Trophoblast cell (in vitro differentiated cells and primary cell): ENCODE data around the gene CASP2.

Experiments used
- DNase-seq, 2 donors: peaks; one replicate each; pipeline ENCODE4 v3.0.0-alpha.2; 2016
- H2AFZ ChIP-seq: 2 replicates; pipeline ENCODE4 v1.6.1; 2013; ENCODE audit warnings: low read length, moderate library complexity, mild to moderate bottlenecking; ENCODE audit not compliant: insufficient read depth, poor library complexity
- H2AK5ac ChIP-seq: 2 replicates; pipeline ENCODE4 v1.6.1; 2013; ENCODE audit warnings: mild to moderate bottlenecking, low read length
- H2BK120ac ChIP-seq: 2 replicates; pipeline ENCODE4 v1.6.1; 2013; ENCODE audit warnings: low read length, mild to moderate bottlenecking, moderate library complexity; ENCODE audit not compliant: insufficient read depth, poor library complexity
- H2BK12ac ChIP-seq: 2 replicates; pipeline ENCODE4 v1.6.1; 2013; ENCODE audit warnings: mild to moderate bottlenecking, low read length, moderate library complexity
- H2BK5ac ChIP-seq: 2 replicates; pipeline ENCODE4 v1.6.1; 2013; ENCODE audit warnings: low read length, low read depth, moderate library complexity, mild to moderate bottlenecking; ENCODE audit not compliant: poor library complexity
- H3K14ac ChIP-seq: 2 replicates; pipeline ENCODE4 v1.6.1; 2013; ENCODE audit warnings: mild to moderate bottlenecking, low read length
- H3K18ac ChIP-seq: 2 replicates; pipeline ENCODE4 v1.6.1; 2013; ENCODE audit warnings: mild to moderate bottlenecking, low read length
- H3K23ac ChIP-seq: 2 replicates; pipeline ENCODE4 v1.6.1; 2013; ENCODE audit warnings: low read length
- H3K27ac ChIP-seq: 2 replicates; pipeline ENCODE4 v1.5.1; 2013; ENCODE audit warnings: low read depth, mild to moderate bottlenecking, inconsistent platforms, low read length, moderate library complexity
- H3K27me3 ChIP-seq: 2 replicates; pipeline ENCODE4 v1.6.1; 2013; ENCODE audit warnings: inconsistent platforms, mild to moderate bottlenecking, low read length, moderate library complexity; ENCODE audit not compliant: insufficient read depth
- H3K36me3 ChIP-seq, 2 experiments: 1 replicate in 1 of 2; 2 replicates in 1 of 2; pipeline ENCODE4 v1.6.1; 2013; ENCODE audit warnings: low read length in 2 of 2, mild to moderate bottlenecking in 2 of 2, moderate library complexity in 1 of 2; ENCODE audit not compliant: insufficient read depth in 2 of 2, control insufficient read depth in 1 of 2
- H3K4ac ChIP-seq: 2 replicates; pipeline ENCODE4 v1.6.1; 2013; ENCODE audit warnings: low read depth, mild to moderate bottlenecking, low read length, moderate library complexity
- H3K4me1 ChIP-seq, 2 experiments: 1 replicate in 1 of 2; 2 replicates in 1 of 2; pipeline ENCODE4 v1.6.1; 2013; ENCODE audit warnings: low read length in 2 of 2, mild to moderate bottlenecking in 2 of 2, moderate library complexity in 1 of 2; ENCODE audit not compliant: insufficient read depth in 2 of 2, control insufficient read depth in 1 of 2
- H3K4me2 ChIP-seq: 2 replicates; pipeline ENCODE4 v1.6.1; 2013; ENCODE audit warnings: inconsistent platforms, mild to moderate bottlenecking, low read length, moderate library complexity
- H3K4me3 ChIP-seq: 2 replicates; pipeline ENCODE4 v1.5.1; 2013; ENCODE audit warnings: mild to moderate bottlenecking, low read depth, low read length, inconsistent platforms
- H3K79me1 ChIP-seq: one replicate; pipeline ENCODE4 v1.6.1; 2013; ENCODE audit warnings: low read length
- H3K79me2 ChIP-seq: 2 replicates; pipeline ENCODE4 v1.6.1; 2013; ENCODE audit warnings: low read length, mild to moderate bottlenecking; ENCODE audit not compliant: control insufficient read depth, insufficient read depth, poor library complexity
- H3K9ac ChIP-seq: 2 replicates; pipeline ENCODE4 v1.6.1; 2013; ENCODE audit warnings: mild to moderate bottlenecking, low read length
- H3K9me3 ChIP-seq: 2 replicates; pipeline ENCODE4 v1.6.1; 2013; ENCODE audit warnings: low read depth, mild to moderate bottlenecking, control low read depth, inconsistent platforms, low read length; ENCODE audit not compliant: insufficient read depth
- H4K12ac ChIP-seq: 2 replicates; pipeline ENCODE4 v1.6.1; 2013; ENCODE audit warnings: low read depth, mild to moderate bottlenecking, low read length, moderate library complexity
- H4K8ac ChIP-seq: 2 replicates; pipeline ENCODE4 v1.6.1; 2013; ENCODE audit warnings: low read depth, mild to moderate bottlenecking, low read length, moderate library complexity
- H4K91ac ChIP-seq: one replicate; pipeline ENCODE4 v1.6.1; 2013; ENCODE audit warnings: low read depth, mild to moderate bottlenecking, low read length, moderate library complexity
- WGBS: extraction: QIAGEN DNeasy Blood & Tissue Kit; methylation state at CpG from one replicate; pipeline ENCODE4 v1.1.7; 2013; ENCODE audit warnings: missing lambda C conversion rate; ENCODE audit not compliant: insufficient read length, insufficient coverage; ENCODE audit errors: extremely low coverage; 5-methylcytosine and 5-hydroxymethylcytosine counted together

The CASP2 gene

DNA sequence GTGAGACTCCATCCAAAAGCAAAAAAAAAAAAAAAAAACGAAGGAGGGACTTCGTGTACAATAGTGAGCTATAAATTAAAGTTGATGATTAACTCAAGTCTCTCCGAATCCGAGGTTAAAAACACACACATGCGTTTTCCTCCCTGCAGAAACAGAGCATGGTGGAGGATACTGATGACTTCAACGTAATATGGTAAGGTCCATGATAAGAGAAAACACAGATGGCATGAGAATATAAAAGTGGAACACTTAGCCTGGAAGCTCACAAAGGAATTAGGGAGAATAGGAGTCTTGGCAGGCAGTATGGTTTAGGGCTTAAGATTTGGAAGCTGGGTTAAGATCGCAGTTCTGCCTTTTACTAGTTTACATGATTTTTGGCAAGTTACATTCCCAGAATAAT lies 45.0 kb upstream of the CASP2 start:
- H4K91ac ChIP-seq = no peak overlapping the region
- no peak overlapping the region for H3K18ac ChIP-seq
- no peaks in the 10 kb centered on the region for H3K27me3 ChIP-seq
- H2AK5ac ChIP-seq = no peak overlapping the region
- H3K23ac ChIP-seq = no peak overlapping the region
- peaks cover 2 to 3% of the 10 kb centered on the region in 2 experiments for H3K4me1 ChIP-seq
- no peak overlapping the region for H2BK12ac ChIP-seq
- H3K4me3 ChIP-seq = no peak overlapping the region
- no peak overlapping the region for H2BK120ac ChIP-seq
- H4K12ac ChIP-seq = no peak overlapping the region
- no peak overlapping the region for H2AFZ ChIP-seq
- WGBS = no CpG with 5 or more reads among the region's 7 CpGs
- H3K4me2 ChIP-seq = no peak overlapping the region
- H3K79me1 ChIP-seq = peaks cover 5% of the 10 kb centered on the region
- no peak overlapping the region for H3K27ac ChIP-seq
- no peaks in the 10 kb centered on the region for H3K36me3 ChIP-seq
- H2BK5ac ChIP-seq = no peak overlapping the region
- no peaks in the 10 kb centered on the region for H3K79me2 ChIP-seq
- no peak overlapping the region for H4K8ac ChIP-seq
- no peak overlapping the region for H3K14ac ChIP-seq
- no peak overlapping the region for H3K4ac ChIP-seq
- no peak overlapping the region for H3K9ac ChIP-seq
- no peaks in the 10 kb centered on the region for H3K9me3 ChIP-seq
- no peak for DNase-seq

DNA sequence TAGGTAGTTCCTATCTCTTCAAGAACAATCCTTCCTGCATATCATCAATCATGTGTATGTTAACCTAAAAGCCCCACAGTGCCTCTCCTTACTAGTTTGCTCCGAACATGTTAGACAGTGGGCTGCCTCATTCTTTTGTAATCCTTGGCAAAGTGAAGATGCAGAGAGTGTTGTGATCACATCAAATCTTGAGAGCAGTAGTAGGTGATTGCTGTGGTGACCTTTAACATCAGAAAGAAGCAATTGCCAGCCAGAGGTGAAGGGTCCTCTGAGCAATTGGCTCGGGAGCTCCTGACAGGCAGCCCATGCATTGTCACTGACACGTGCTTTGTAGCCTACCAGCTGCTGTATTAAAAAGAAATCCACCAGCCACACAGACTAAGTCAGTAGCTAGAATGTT lies 44.5 kb upstream of the CASP2 start:
- H4K91ac ChIP-seq = no peak overlapping the region
- no peak overlapping the region for H3K4me3 ChIP-seq
- no peaks in the 10 kb centered on the region for H3K79me2 ChIP-seq
- no peak overlapping the region for H4K8ac ChIP-seq
- H3K27me3 ChIP-seq = no peaks in the 10 kb centered on the region
- no peak overlapping the region for H3K23ac ChIP-seq
- H3K79me1 ChIP-seq = peaks cover 5% of the 10 kb centered on the region
- H2AK5ac ChIP-seq = no peak overlapping the region
- no peak overlapping the region for H3K4me2 ChIP-seq
- no peak overlapping the region for H2BK5ac ChIP-seq
- H3K14ac ChIP-seq = no peak overlapping the region
- H3K4ac ChIP-seq = no peak overlapping the region
- no peak overlapping the region for H3K9ac ChIP-seq
- WGBS = no CpG with 5 or more reads among the region's 3 CpGs
- DNase-seq = no peak
- H3K18ac ChIP-seq = no peak overlapping the region
- peak overlapping the region; percentile 95 for H2BK12ac ChIP-seq
- peaks cover 2 to 3% of the 10 kb centered on the region in 2 experiments for H3K4me1 ChIP-seq
- H2AFZ ChIP-seq = peak overlapping the region; percentile 60
- H4K12ac ChIP-seq = no peak overlapping the region
- no peak overlapping the region for H3K27ac ChIP-seq
- H3K9me3 ChIP-seq = no peaks in the 10 kb centered on the region
- H2BK120ac ChIP-seq = no peak overlapping the region
- H3K36me3 ChIP-seq = no peaks in the 10 kb centered on the region

GRCh38 chr7:143244321-143244720 lies 43.8 kb upstream of the CASP2 start:
- H2BK5ac ChIP-seq = no peak overlapping the region
- no peak overlapping the region for H4K12ac ChIP-seq
- no peak overlapping the region for H4K91ac ChIP-seq
- no peak overlapping the region for H3K14ac ChIP-seq
- no peak overlapping the region for H2BK12ac ChIP-seq
- WGBS = no CpG with 5 or more reads among the region's 1 CpG
- peaks cover 5% of the 10 kb centered on the region for H3K79me1 ChIP-seq
- no peak overlapping the region for H3K23ac ChIP-seq
- no peaks in the 10 kb centered on the region for H3K79me2 ChIP-seq
- H3K27ac ChIP-seq = no peak overlapping the region
- no peak overlapping the region for H3K4me3 ChIP-seq
- H3K9ac ChIP-seq = no peak overlapping the region
- H3K4me2 ChIP-seq = no peak overlapping the region
- H3K4ac ChIP-seq = no peak overlapping the region
- H2AK5ac ChIP-seq = no peak overlapping the region
- no peaks in the 10 kb centered on the region for H3K9me3 ChIP-seq
- peaks cover 2 to 5% of the 10 kb centered on the region in 2 experiments for H3K4me1 ChIP-seq
- no peaks in the 10 kb centered on the region for H3K27me3 ChIP-seq
- H2BK120ac ChIP-seq = no peak overlapping the region
- H2AFZ ChIP-seq = no peak overlapping the region
- H4K8ac ChIP-seq = no peak overlapping the region
- no peaks in the 10 kb centered on the region for H3K36me3 ChIP-seq
- H3K18ac ChIP-seq = no peak overlapping the region
- no peak for DNase-seq

DNA sequence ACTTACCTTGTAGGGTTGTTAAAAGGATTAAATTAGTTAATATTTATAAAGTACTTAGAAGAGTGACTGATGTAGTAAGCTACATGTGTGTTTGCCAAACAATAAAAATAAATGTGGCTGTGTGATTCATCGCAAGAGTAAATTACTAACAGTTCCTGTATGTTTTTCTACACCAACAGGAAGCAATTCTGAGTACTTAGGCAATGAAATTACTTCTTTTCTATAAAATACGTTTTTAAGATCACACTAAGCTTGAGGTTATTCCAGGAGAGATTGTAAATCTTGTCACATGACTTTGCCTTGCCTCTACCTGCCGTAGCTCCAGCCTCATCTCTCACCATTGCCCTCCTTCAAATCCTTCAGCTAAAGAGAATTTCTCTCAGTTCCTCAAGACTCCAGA lies 43.0 kb upstream of the CASP2 start:
- Histone ChIP-seq H3K4me3 (no peak overlapping the region), H3K79me1 (peaks cover 7% of the 10 kb centered on the region), H2AFZ (no peak overlapping the region), H2AK5ac (no peak overlapping the region), H3K36me3 (no peaks in the 10 kb centered on the region), H3K27me3 (no peaks in the 10 kb centered on the region), H3K9ac (no peak overlapping the region), H3K4ac (no peak overlapping the region), H4K12ac (no peak overlapping the region), H3K4me2 (no peak overlapping the region), H3K9me3 (no peaks in the 10 kb centered on the region), H3K4me1 (peaks cover 4 to 8% of the 10 kb centered on the region in 2 experiments), H2BK5ac (no peak overlapping the region), H4K8ac (no peak overlapping the region), H3K14ac (no peak overlapping the region), H2BK120ac (no peak overlapping the region), H3K23ac (no peak overlapping the region), H4K91ac (no peak overlapping the region), H3K18ac (no peak overlapping the region), H3K79me2 (no peaks in the 10 kb centered on the region), H2BK12ac (no peak overlapping the region), H3K27ac (no peak overlapping the region)
- no CpG with 5 or more reads among the region's 3 CpGs for WGBS
- no peak for DNase-seq
